Bronchial epithelial cell (primary cell): ENCODE data around the gene ERI3. TPM values are rescaled to one million over a fixed set of nuclear protein-coding genes. Genes with fewer than 3 reads are reported as not detected.

Experiments
- DNase-seq: peaks from one replicate; pipeline ENCODE4 v3.0.0-alpha.2; 2010; ENCODE audit warnings: low read depth
- FAIRE-seq: peaks from 2 replicates; lab custom pipeline; 2011; peaks lifted over from hg19 to GRCh38; lab: Jason Lieb, UNC
- H3K27me3 ChIP-seq: 2 replicates; pipeline ENCODE4 v1.5.1; 2011; ENCODE audit warnings: low read length; ENCODE audit not compliant: control insufficient read depth, insufficient read depth
- H3K36me3 ChIP-seq: 2 replicates; pipeline ENCODE4 v1.5.1; 2011; ENCODE audit warnings: low read length; ENCODE audit not compliant: control insufficient read depth, insufficient read depth
- H3K4me3 ChIP-seq: 2 replicates; pipeline ENCODE4 v1.5.1; 2011; ENCODE audit warnings: mild to moderate bottlenecking, low read depth, low read length, control low read depth
- total RNA-seq: library from RNA; depleted of rRNA; stranded (reverse); fragments of >200 nt; gene quantifications from 2 replicates; pipeline ENCODE4 v1.2.1, GENCODE V29; 2014
- TF ChIP-seq, protein P1 (sequence below): IDR thresholded peaks from 2 replicates; pipeline ENCODE4 v1.5.1; 2011; ENCODE audit warnings: mild to moderate bottlenecking, moderate library complexity, low read length, control low read depth, inconsistent platforms; ENCODE audit not compliant: insufficient read depth, severe bottlenecking

Gene ERI3
- total RNA-seq, 1 donor from 2014 or later = 22.1 TPM

DNA sequence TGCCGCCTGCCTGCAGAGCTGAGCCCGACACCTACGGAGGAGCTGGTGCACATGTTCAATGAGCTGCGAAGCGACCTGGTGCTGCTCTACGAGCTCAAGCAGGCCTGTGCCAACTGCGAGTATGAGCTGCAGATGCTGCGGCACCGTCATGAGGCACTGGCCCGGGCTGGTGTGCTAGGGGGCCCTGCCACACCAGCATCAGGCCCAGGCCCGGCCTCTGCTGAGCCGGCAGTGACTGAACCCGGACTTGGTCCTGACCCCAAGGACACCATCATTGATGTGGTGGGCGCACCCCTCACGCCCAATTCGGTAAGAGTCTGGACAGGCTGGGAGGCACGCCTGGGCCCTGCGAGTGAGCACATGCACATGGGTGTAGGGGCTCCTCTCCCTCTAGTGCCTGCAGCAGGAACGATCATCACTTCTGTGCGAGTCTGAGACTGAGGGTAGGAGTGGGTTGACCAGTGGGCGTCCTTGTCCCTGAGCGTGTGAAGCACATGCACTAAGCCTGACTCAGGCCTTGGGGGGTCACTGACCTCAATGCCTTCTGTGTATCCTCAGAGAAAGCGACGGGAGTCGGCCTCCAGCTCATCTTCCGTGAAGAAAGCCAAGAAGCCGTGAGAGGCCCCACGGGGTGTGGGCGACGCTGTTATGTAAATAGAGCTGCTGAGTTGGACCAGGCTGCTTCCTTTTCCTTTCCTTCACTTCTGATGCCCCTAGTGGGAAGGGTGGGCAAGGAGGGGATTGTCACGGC lies 134.9 kb downstream of the ERI3 start:
- Histone ChIP-seq H3K36me3 (peaks cover 25% of the 10 kb centered on the region), H3K27me3 (no peaks in the 10 kb centered on the region), H3K4me3 (no peak overlapping the region)
- FAIRE-seq (no peak), DNase-seq (no peak)
- TF ChIP-seq, protein P1, sequence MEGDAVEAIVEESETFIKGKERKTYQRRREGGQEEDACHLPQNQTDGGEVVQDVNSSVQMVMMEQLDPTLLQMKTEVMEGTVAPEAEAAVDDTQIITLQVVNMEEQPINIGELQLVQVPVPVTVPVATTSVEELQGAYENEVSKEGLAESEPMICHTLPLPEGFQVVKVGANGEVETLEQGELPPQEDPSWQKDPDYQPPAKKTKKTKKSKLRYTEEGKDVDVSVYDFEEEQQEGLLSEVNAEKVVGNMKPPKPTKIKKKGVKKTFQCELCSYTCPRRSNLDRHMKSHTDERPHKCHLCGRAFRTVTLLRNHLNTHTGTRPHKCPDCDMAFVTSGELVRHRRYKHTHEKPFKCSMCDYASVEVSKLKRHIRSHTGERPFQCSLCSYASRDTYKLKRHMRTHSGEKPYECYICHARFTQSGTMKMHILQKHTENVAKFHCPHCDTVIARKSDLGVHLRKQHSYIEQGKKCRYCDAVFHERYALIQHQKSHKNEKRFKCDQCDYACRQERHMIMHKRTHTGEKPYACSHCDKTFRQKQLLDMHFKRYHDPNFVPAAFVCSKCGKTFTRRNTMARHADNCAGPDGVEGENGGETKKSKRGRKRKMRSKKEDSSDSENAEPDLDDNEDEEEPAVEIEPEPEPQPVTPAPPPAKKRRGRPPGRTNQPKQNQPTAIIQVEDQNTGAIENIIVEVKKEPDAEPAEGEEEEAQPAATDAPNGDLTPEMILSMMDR = no peak

DNA sequence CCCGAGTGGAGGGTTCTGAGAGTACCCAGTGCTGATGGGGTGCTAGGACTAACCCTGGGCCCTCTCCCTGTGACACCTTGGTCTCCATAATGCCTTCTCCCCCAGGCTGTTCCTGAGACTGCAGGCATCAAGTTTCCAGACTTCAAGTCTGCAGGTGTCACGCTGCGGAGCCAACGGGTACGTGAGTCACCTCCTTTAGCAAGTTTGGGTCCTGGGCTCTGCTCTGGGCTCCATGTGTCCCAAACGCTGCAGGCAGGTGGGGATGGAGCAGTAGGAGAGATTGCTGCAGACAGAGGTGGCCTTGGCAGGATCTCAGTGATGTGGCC lies 135.8 kb downstream of the ERI3 start:
- FAIRE-seq (no peak), DNase-seq (no peak)
- TF ChIP-seq, protein P1 = no peak
- H3K36me3 ChIP-seq = peaks cover 23% of the 10 kb centered on the region
- no peak overlapping the region for H3K4me3 ChIP-seq
- H3K27me3 ChIP-seq = no peaks in the 10 kb centered on the region

DNA sequence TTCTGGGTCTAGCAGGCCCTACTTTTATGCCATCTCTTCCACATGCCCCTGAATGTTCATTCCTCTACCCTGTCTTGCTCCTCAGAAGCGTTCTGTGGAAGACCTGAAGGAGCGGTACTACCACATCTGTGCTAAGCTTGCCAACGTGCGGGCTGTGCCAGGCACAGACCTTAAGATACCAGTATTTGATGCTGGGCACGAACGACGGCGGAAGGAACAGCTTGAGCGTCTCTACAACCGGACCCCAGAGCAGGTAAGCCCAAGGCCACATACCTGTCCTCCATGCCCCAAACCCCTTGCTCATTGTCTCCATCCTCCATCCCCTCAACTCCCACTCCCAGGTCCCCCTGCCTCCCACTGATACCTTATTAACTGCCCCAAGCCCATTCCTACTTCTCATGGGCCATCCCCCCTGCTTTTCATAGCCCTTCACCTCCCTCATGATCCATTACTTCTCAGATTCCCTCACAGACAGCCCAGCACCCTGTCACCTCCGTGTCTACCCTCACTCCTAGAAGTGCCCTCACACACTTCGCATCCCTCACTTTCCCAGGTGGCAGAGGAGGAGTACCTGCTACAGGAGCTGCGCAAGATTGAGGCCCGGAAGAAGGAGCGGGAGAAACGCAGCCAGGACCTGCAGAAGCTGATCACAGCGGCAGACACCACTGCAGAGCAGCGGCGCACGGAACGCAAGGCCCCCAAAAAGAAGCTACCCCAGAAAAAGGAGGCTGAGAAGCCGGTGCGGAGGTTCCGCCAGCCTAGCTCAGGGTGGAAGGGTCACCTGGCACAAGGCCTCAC lies 136.4 kb downstream of the ERI3 start:
- DNase-seq (no peak), FAIRE-seq (peak; percentile 83)

DNA sequence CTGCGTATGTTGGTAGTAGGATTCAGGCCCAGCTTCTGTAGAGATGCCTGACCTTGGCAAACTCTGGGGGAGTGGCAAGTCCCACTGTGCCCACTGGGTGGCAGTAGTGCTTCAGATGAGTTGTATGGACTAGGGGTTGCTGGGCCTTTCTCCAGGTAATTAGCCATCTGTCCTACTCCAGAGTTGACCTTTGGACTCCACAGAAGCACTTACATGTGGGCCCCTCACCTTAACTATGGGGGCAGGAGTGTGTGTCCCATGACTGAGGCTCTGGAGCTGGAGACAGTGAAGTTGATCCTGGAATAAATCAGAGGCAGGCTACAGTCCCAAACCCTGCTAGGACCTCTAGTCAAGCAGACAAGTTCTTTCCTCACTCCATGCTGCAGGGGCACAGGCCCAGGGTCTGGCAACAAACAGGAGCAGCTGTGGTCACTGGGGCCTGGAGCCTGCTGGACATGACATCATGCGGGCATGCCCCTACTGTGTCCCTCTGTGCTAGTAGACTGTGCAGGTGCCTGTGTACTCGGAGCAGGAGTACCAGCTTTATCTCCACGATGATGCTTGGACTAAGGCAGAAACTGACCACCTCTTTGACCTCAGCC lies 137.1 kb downstream of the ERI3 start:
- DNase-seq = peak; percentile 53
- FAIRE-seq = peak; percentile 97
- TF ChIP-seq, protein P1 = peak; percentile 96
- H3K36me3 ChIP-seq = peaks cover 23% of the 10 kb centered on the region
- no peak overlapping the region for H3K4me3 ChIP-seq
- H3K27me3 ChIP-seq = no peaks in the 10 kb centered on the region

More for the DNA sequence above, 136.4 kb downstream of the ERI3 start:
- Histone ChIP-seq H3K36me3 (peaks cover 23% of the 10 kb centered on the region), H3K27me3 (no peaks in the 10 kb centered on the region), H3K4me3 (no peak overlapping the region)
- TF ChIP-seq, protein P1 = no peak

DNA sequence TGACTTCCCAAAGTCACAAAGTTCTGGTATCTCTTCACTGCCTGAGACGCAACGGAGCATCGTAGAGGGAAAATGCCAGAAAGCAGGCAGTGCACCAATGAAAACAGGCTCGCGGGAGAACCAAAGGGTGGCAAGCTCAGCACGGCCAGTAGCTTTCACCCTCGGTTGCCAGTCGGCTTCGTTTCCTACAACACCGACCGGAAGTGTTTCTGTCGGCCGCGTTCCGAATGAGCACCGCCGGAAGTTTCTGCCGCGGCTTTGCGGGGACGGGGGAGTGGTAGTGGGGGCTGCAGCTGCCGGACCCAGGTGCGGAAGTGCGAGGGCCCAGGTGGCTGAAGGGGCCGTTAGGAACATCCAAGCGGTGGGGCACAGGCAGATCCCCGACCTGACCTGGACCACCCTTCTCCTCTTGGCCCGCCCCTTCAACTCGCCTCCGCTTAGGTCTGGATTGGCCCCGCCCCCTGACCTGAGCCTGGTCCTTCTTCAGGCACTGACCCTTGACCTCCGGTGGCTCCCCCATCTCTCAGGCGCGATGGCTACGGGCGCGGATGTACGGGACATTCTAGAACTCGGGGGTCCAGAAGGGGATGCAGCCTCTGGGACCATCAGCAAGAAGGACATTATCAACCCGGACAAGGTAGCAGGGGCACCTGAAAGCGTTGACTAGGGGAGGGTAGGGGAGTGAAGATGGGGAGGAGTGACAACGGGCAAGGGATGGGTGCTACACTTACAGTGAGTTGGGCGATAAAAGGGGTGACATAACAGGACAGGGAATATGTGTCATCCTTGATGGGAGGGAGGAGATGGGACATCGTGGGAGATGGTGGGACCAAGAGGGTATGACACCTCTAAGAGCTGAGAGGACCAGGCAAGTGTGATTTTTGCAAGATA lies 141.6 kb downstream of the ERI3 start, which contains the start of gene DMAP1:
TSS of gene DMAP1 (plus strand) at position 250 of the 891 bp plus-strand sequence. CDS start at position 533, 283 bp downstream.
- TF ChIP-seq, protein P1 = peak; percentile 24
- Histone ChIP-seq H3K27me3 (no peaks in the 10 kb centered on the region), H3K4me3 (peak within 1 kb of the TSS; percentile 96), H3K36me3 (peaks cover 6% of the 10 kb centered on the region)
- peak; percentile 51 for DNase-seq
- FAIRE-seq = no peak
